K562 (cell line): ENCODE data around the gene CASD1. TPM values are rescaled to one million over a fixed set of nuclear protein-coding genes. Genes with fewer than 3 reads are reported as not detected.

Experiments
- DDX20 ChIP-seq: fragments of 450-650 bp; IDR thresholded peaks from 2 replicates; pipeline ENCODE4 v1.6.1; 2016; ENCODE audit warnings: missing genetic modification characterization, low read depth, mild to moderate bottlenecking, missing compliant biosample characterization, moderate library complexity
- DMBX1 ChIP-seq: fragments of 250-450 bp; sonication (Bioruptor Pico); IDR thresholded peaks from 2 replicates; pipeline ENCODE4 v1.8.0; 2022; ENCODE audit warnings: inconsistent platforms, mild to moderate bottlenecking, moderate library complexity, borderline replicate concordance
- EGR1 ChIP-seq: fragments of 450-650 bp; conservative IDR thresholded peaks from 2 replicates; pipeline ENCODE4 v1.6.1; 2017; ENCODE audit warnings: mild to moderate bottlenecking
- GABPA ChIP-seq: fragments of 200-800 bp; sonication (Bioruptor generic); conservative IDR thresholded peaks from 2 replicates; pipeline ENCODE4 v1.6.1; 2016; ENCODE audit warnings: low read depth, missing genetic modification characterization, missing compliant biosample characterization
- GATAD2B ChIP-seq: fragments of 450-650 bp; IDR thresholded peaks from 2 replicates; pipeline ENCODE4 v1.6.1; 2017; ENCODE audit warnings: mild to moderate bottlenecking, borderline replicate concordance
- HMGN3 ChIP-seq: IDR thresholded peaks from 2 replicates; pipeline ENCODE4 v1.6.1; 2011; ENCODE audit warnings: borderline replicate concordance, low read depth, mild to moderate bottlenecking, mixed read lengths, low read length; ENCODE audit not compliant: insufficient read length; ENCODE audit errors: extremely low read depth
- MAFF ChIP-seq: IDR thresholded peaks from 2 replicates; pipeline ENCODE4 v1.6.1; 2012; ENCODE audit warnings: low read length, improper control_type of control experiment
- MAFG ChIP-seq: fragments of 450-650 bp; conservative IDR thresholded peaks from 2 replicates; pipeline ENCODE4 v1.6.1; 2016; ENCODE audit warnings: missing genetic modification characterization, missing compliant biosample characterization
- NCOA1 ChIP-seq: fragments of 450-650 bp; IDR thresholded peaks from 2 replicates; pipeline ENCODE4 v1.6.1; 2016; ENCODE audit warnings: low read depth
- NR3C1 ChIP-seq: sonication (generic); formaldehyde crosslinking; IDR thresholded peaks from 2 replicates; pipeline ENCODE4 v1.8.1; 2022; ENCODE audit warnings: missing genetic modification reagents
- STAT5B ChIP-seq: fragments of 250-450 bp; sonication (Bioruptor Pico); IDR thresholded peaks from 2 replicates; pipeline ENCODE4 v1.8.0; 2021; ENCODE audit warnings: mild to moderate bottlenecking, inconsistent platforms
- TGIF2 ChIP-seq: sonication (generic); formaldehyde crosslinking; IDR thresholded peaks from 2 replicates; pipeline ENCODE4 v1.8.1; 2022; ENCODE audit warnings: mild to moderate bottlenecking, missing genetic modification reagents, moderate library complexity
- ZFP1 ChIP-seq: fragments of 450-650 bp; formaldehyde crosslinking; IDR thresholded peaks from 2 replicates; pipeline ENCODE4 v1.4.0; 2020; ENCODE audit warnings: mild to moderate bottlenecking, mixed read lengths
- ZNF384 ChIP-seq: IDR thresholded peaks from 2 replicates; pipeline ENCODE4 v1.6.1; 2012; ENCODE audit warnings: low read depth, low read length, improper control_type of control experiment
- ZNF644 ChIP-seq: fragments of 200-800 bp; sonication (Bioruptor generic); IDR thresholded peaks from 2 replicates; pipeline ENCODE4 v1.6.1; 2016; ENCODE audit warnings: low read depth, missing genetic modification characterization, missing compliant biosample characterization
- ZNF785 ChIP-seq: fragments of 250-450 bp; sonication (Bioruptor Pico); IDR thresholded peaks from 2 replicates; pipeline ENCODE4 v1.4.0; 2020; ENCODE audit warnings: mild to moderate bottlenecking
- polyA plus RNA-seq, 8 experiments: library from polyadenylated mRNA; depleted of rRNA in 4 of 8; stranded (reverse) in 5 of 8; unstranded in 3 of 8; fragments of >200 nt; fragmentation: Nextera tagmentation in 2 of 8; fragmentation: Illumina TruSeq in 1 of 8; extraction: Ambion mirVana in 2 of 8; extraction: Trizol in 1 of 8; gene quantifications; 2 replicates each; pipeline versions ENCODE4 v1.2.1 to v1.2.3, GENCODE V29; 2011 to 2014; ENCODE audit warnings: inconsistent platforms in 1 of 8, missing spikeins in 1 of 8
- total RNA-seq, 7 experiments: library from RNA; depleted of rRNA in 6 of 7; stranded (reverse); fragments of >200 nt in 6 of 7; fragmentation: Illumina TruSeq in 2 of 7; extraction: Trizol in 2 of 7; gene quantifications; 2 replicates each; pipeline versions ENCODE4 v1.2.1 to v1.2.3, GENCODE V29; 2011 to 2021; ENCODE audit warnings: low replicate concordance in 1 of 7
- TF ChIP-seq, protein P1 (sequence below): fragments of 150-350 bp; conservative IDR thresholded peaks from 2 replicates; pipeline ENCODE4 v1.6.1; 2014; ENCODE audit warnings: low read length
- TF ChIP-seq, protein P2 (sequence below): fragments of 250-450 bp; sonication (Bioruptor Pico); IDR thresholded peaks from 2 replicates; pipeline ENCODE4 v1.4.0; 2020
- TF ChIP-seq, protein P3 (sequence below), 3 experiments: fragments of 200-800 bp in 1 of 3; sonication (Bioruptor generic) in 1 of 3; sonication (generic) in 1 of 3; formaldehyde crosslinking in 1 of 3; IDR thresholded peaks; 2 replicates each; pipeline versions ENCODE4 v1.6.1 to v1.8.0; 2016 to 2022; ENCODE audit warnings: mild to moderate bottlenecking in 2 of 3, missing compliant biosample characterization in 2 of 3, missing genetic modification characterization in 2 of 3, missing genetic modification reagents in 1 of 3
- TF ChIP-seq, protein P4 (sequence below): sonication (generic); formaldehyde crosslinking; IDR thresholded peaks from 2 replicates; pipeline ENCODE4 v1.8.0; 2022; ENCODE audit warnings: missing genetic modification reagents, mild to moderate bottlenecking, moderate library complexity, borderline replicate concordance
- TF ChIP-seq, protein P5 (sequence below): sonication (generic); formaldehyde crosslinking; IDR thresholded peaks from 2 replicates; pipeline ENCODE4 v1.8.1; 2023; ENCODE audit warnings: mild to moderate bottlenecking, missing genetic modification reagents

Gene CASD1
- total and polyA plus RNA-seq, 9 of the 15 experiments (the other 6 are each of a cell fraction or from before 2014, with no cell fraction given) = 1.2 to 8.2 (median 4.8) TPM

DNA sequence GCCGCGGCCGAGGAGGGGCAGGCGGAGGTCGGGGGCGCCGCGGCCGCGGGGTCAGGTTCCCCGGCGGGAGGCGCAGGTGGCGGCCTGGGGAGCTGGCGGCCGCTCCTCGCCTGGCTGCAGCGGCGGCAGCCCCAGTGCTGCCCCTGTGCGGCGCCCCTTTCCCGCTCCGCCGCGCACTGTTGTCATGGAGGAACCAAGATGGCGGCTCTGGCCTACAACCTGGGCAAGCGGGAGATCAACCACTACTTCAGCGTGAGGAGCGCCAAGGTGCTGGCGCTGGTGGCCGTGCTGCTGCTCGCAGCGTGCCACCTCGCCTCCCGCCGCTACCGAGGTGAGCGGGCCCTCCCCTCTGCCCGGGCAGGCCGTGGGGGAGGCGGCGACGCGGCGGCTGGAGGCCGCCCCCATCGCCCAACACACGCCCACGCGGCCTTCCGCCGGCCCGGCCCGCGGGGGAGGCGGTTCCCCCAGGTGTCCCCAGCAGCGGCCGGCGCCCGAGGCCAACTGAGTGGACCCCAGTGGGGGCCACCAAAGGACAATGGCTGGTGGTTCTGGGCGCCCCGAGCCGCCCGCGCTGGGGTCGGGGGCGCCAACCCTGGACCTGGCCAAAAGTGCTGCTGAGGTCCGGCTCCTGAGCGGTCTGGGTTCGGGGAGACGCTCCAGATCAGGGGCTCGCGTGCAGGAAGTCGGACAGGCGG, 425 bp downstream of the CASD1 start (continued):
- TF ChIP-seq DMBX1 (CRISPR knock-in tag) (peak; percentile 43; the same call in 1 of the 2 replicates), NCOA1 (no peak), ZNF384 (no peak), MAFG (tag) (no peak), HMGN3 (peak; percentile 79), ZNF785 (CRISPR knock-in tag) (no peak), TGIF2 (CRISPR knock-in tag) (no peak), GABPA (tag) (peak; percentile 60), ZFP1 (CRISPR knock-in tag) (no peak), MAFF (no peak), NR3C1 (CRISPR knock-in tag) (no peak), EGR1 (peak; percentile 91), DDX20 (tag) (no peak), GATAD2B (peak; percentile 62; the same call in 1 of the 2 replicates), ZNF644 (tag) (no peak), STAT5B (CRISPR knock-in tag) (no peak)
- TF ChIP-seq, protein P1, sequence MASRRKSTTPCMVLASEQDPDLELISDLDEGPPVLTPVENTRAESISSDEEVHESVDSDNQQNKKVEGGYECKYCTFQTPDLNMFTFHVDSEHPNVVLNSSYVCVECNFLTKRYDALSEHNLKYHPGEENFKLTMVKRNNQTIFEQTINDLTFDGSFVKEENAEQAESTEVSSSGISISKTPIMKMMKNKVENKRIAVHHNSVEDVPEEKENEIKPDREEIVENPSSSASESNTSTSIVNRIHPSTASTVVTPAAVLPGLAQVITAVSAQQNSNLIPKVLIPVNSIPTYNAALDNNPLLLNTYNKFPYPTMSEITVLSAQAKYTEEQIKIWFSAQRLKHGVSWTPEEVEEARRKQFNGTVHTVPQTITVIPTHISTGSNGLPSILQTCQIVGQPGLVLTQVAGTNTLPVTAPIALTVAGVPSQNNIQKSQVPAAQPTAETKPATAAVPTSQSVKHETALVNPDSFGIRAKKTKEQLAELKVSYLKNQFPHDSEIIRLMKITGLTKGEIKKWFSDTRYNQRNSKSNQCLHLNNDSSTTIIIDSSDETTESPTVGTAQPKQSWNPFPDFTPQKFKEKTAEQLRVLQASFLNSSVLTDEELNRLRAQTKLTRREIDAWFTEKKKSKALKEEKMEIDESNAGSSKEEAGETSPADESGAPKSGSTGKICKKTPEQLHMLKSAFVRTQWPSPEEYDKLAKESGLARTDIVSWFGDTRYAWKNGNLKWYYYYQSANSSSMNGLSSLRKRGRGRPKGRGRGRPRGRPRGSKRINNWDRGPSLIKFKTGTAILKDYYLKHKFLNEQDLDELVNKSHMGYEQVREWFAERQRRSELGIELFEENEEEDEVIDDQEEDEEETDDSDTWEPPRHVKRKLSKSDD = peak; percentile 89; the same call in 1 of the 2 replicates
- TF ChIP-seq, protein P2, sequence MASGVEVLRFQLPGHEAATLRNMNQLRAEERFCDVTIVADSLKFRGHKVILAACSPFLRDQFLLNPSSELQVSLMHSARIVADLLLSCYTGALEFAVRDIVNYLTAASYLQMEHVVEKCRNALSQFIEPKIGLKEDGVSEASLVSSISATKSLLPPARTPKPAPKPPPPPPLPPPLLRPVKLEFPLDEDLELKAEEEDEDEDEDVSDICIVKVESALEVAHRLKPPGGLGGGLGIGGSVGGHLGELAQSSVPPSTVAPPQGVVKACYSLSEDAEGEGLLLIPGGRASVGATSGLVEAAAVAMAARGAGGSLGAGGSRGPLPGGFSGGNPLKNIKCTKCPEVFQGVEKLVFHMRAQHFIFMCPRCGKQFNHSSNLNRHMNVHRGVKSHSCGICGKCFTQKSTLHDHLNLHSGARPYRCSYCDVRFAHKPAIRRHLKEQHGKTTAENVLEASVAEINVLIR = 0 out of 2 replicates have a peak, but pooled peaks have one; percentile 29
- TF ChIP-seq, protein P3, sequence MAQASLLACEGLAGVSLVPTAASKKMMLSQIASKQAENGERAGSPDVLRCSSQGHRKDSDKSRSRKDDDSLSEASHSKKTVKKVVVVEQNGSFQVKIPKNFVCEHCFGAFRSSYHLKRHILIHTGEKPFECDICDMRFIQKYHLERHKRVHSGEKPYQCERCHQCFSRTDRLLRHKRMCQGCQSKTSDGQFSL (CRISPR knock-in tag; IDR thresholded peaks at IDR 0.05) = peak; percentile 71
- TF ChIP-seq, protein P3 (tag; IDR thresholded peaks at IDR 0.05) = peak in 1 of 2 experiments; percentile 80; a peak in 2 of 4 replicates
- TF ChIP-seq, protein P4, sequence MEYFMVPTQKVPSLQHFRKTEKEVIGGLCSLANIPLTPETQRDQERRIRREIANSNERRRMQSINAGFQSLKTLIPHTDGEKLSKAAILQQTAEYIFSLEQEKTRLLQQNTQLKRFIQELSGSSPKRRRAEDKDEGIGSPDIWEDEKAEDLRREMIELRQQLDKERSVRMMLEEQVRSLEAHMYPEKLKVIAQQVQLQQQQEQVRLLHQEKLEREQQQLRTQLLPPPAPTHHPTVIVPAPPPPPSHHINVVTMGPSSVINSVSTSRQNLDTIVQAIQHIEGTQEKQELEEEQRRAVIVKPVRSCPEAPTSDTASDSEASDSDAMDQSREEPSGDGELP = peak; percentile 48; the same call in 1 of the 2 replicates
- TF ChIP-seq, protein P5, sequence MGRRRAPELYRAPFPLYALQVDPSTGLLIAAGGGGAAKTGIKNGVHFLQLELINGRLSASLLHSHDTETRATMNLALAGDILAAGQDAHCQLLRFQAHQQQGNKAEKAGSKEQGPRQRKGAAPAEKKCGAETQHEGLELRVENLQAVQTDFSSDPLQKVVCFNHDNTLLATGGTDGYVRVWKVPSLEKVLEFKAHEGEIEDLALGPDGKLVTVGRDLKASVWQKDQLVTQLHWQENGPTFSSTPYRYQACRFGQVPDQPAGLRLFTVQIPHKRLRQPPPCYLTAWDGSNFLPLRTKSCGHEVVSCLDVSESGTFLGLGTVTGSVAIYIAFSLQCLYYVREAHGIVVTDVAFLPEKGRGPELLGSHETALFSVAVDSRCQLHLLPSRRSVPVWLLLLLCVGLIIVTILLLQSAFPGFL (CRISPR knock-in tag) = no peak
